Calu3 (cell line): ENCODE measurements around the gene TMEM273. TPM values are rescaled to one million over a fixed set of nuclear protein-coding genes. Genes with fewer than 3 reads are reported as not detected.

ENCODE experiments used
- Bru-seq: library from RNA; stranded (reverse); fragments of 400-500 nt; gene quantifications from one replicate; lab custom pipeline; 2021; lab: Mats Ljungman, UMichigan
- BruChase-seq, 2 experiments: library from RNA; stranded (reverse); fragments of 400-500 nt; gene quantifications; one replicate each; lab custom pipeline; 2021; lab: Mats Ljungman, UMichigan
- BruUV-seq: library from RNA; stranded (reverse); fragments of 400-500 nt; replicated peaks from 2 replicates; lab custom pipeline; 2021; lab: Mats Ljungman, UMichigan
- CTCF ChIA-PET: fragments of 300-600 bp; sonication (Branson Sonifier 250); formaldehyde crosslinking; loops from one replicate; lab custom pipeline; 2022; ENCODE audit warnings: antibody characterized with exemption; lab: Charles Lee
- DNase-seq: peaks from one replicate; pipeline ENCODE4 v3.0.0; 2022
- H3K27ac Mint-ChIP-seq: one replicate; pipeline ENCODE4 v1.8.0; 2022; ENCODE audit warnings: mixed read lengths; ENCODE audit not compliant: unreplicated experiment
- H3K27me3 Mint-ChIP-seq: one replicate; pipeline ENCODE4 v1.8.0; 2022; ENCODE audit warnings: mixed read lengths; ENCODE audit not compliant: unreplicated experiment
- H3K36me3 Mint-ChIP-seq: one replicate; pipeline ENCODE4 v1.8.0; 2022; ENCODE audit warnings: mild to moderate bottlenecking, moderate library complexity, mixed read lengths; ENCODE audit not compliant: insufficient read depth, unreplicated experiment
- H3K4me1 Mint-ChIP-seq: one replicate; pipeline ENCODE4 v1.8.0; 2022; ENCODE audit warnings: mild to moderate bottlenecking, low read depth, mixed read lengths; ENCODE audit not compliant: unreplicated experiment
- H3K4me3 Mint-ChIP-seq: one replicate; pipeline ENCODE4 v1.8.0; 2022; ENCODE audit warnings: mild to moderate bottlenecking, low read depth, moderate library complexity, mixed read lengths; ENCODE audit not compliant: unreplicated experiment
- H3K9me3 Mint-ChIP-seq: one replicate; pipeline ENCODE4 v1.8.0; 2022; ENCODE audit warnings: low read depth, mixed read lengths; ENCODE audit not compliant: unreplicated experiment
- CTCF ChIP-seq: fragments of 200-600 bp; IDR thresholded peaks from one replicate; pipeline ENCODE4 v1.8.0; 2022; ENCODE audit warnings: antibody characterized with exemption; ENCODE audit not compliant: unreplicated experiment
- intact Hi-C: fragments of 100-400 bp; cut with micrococcal nuclease; formaldehyde crosslinking; loops from one replicate; pipeline ENCODE4 v1.10.0; 2022; ENCODE audit not compliant: unreplicated experiment
- long read RNA-seq: library from polyadenylated mRNA; stranded (forward); transcript quantifications from one replicate; pipeline ENCODE4 v2.0.0, GENCODE V29; 2022
- total RNA-seq: library from RNA; stranded (reverse); gene quantifications from 2 replicates; pipeline ENCODE4 v1.2.3, GENCODE V29; 2022

The TMEM273 gene
- total RNA-seq (not detected in 2 replicates), Bru-seq, nascent RNA (percentile 5 among the genes with signal in this experiment), BruChase-seq, experiment 1, labeled RNA remaining after a 6-hour chase (percentile 3 among the genes with signal in this experiment), BruChase-seq, experiment 2, labeled RNA remaining after a 2-hour chase (not detected)
- long read RNA-seq: 0 reads

- CTCF ChIA-PET: no interaction called here
- no peak for DNase-seq
- no peaks in the 10 kb centered on the region for H3K9me3 Mint-ChIP-seq
- no TSS peak for BruUV-seq
- H3K4me1 Mint-ChIP-seq: no peaks in the 10 kb centered on the region
- TF ChIP-seq CTCF: no peak
- H3K4me3 Mint-ChIP-seq: no peak within 1 kb of the TSS
- peaks cover 42% of the 10 kb centered on the region for H3K27me3 Mint-ChIP-seq
- intact Hi-C loops: no loop called here
- no peaks in the 10 kb centered on the region for H3K36me3 Mint-ChIP-seq
- H3K27ac Mint-ChIP-seq: no peak within 1 kb of the TSS
Measured at GRCh38 chr10:49187950-49188761, at the start of gene TMEM273. Gene TMEM273 (minus strand): TSS chr10:49188391. CDS start chr10:49188336, 55 bp downstream.

GRCh38 chr10:49237985-49238384 lies 49.8 kb upstream of the TMEM273 start:
- CTCF ChIA-PET: no interaction called here
- intact Hi-C loops: no loop called here
- H3K4me1 Mint-ChIP-seq: no peaks in the 10 kb centered on the region
- DNase-seq: no peak
- H3K27ac Mint-ChIP-seq: no peak overlapping the region
- H3K4me3 Mint-ChIP-seq: no peak overlapping the region
- BruUV-seq: no TSS peak
- no peaks in the 10 kb centered on the region for H3K36me3 Mint-ChIP-seq
- TF ChIP-seq CTCF: no peak
- no peaks in the 10 kb centered on the region for H3K9me3 Mint-ChIP-seq
- peaks cover 89% of the 10 kb centered on the region for H3K27me3 Mint-ChIP-seq

GRCh38 chr10:49235392-49235791 lies 47.2 kb upstream of the TMEM273 start:
- Mint-ChIP-seq H3K27ac (no peak overlapping the region), H3K4me3 (no peak overlapping the region), H3K36me3 (no peaks in the 10 kb centered on the region), H3K9me3 (no peaks in the 10 kb centered on the region), H3K4me1 (no peaks in the 10 kb centered on the region), H3K27me3 (peaks cover 86% of the 10 kb centered on the region)
- intact Hi-C loops: no loop called here
- CTCF ChIA-PET: interaction anchor here (1.0 to 1.1 kb wide), 2 partner anchors 74 to 258 kb away, joined by 3 read pairs; no protein-coding TSS in a partner anchor
- BruUV-seq: no TSS peak
- no peak for DNase-seq
- TF ChIP-seq CTCF: no peak

GRCh38 chr10:49231086-49231820 lies 43.1 kb upstream of the TMEM273 start:
- TF ChIP-seq CTCF: no peak
- H3K4me3 Mint-ChIP-seq: no peak overlapping the region
- no peaks in the 10 kb centered on the region for H3K4me1 Mint-ChIP-seq
- H3K27ac Mint-ChIP-seq: no peak overlapping the region
- CTCF ChIA-PET: no interaction called here
- no peak for DNase-seq
- intact Hi-C loops: no loop called here
- H3K9me3 Mint-ChIP-seq: no peaks in the 10 kb centered on the region
- BruUV-seq: no TSS peak
- H3K36me3 Mint-ChIP-seq: no peaks in the 10 kb centered on the region
- H3K27me3 Mint-ChIP-seq: peaks cover 76% of the 10 kb centered on the region
